OCI-LY7 (cell line): ENCODE results near the gene CAPNS1. TPM values are rescaled to one million over a fixed set of nuclear protein-coding genes. Genes with fewer than 3 reads are reported as not detected.

Experiments
- BruUV-seq: library from RNA; stranded (reverse); fragments of 400-500 nt; replicated peaks from 2 replicates; lab custom pipeline; 2021; lab: Mats Ljungman, UMichigan
- CTCF ChIA-PET: fragments of 300-600 bp; sonication (Branson Sonifier 250); formaldehyde crosslinking; loops from one replicate; lab custom pipeline; 2022; ENCODE audit warnings: antibody characterized with exemption; ENCODE audit not compliant: unreplicated experiment; lab: Charles Lee
- POLR2A ChIA-PET: fragments of 300-600 bp; sonication (Branson Sonifier 250); formaldehyde crosslinking; loops from one replicate; lab custom pipeline; 2022; ENCODE audit warnings: antibody characterized with exemption; lab: Charles Lee
- DNase-seq: peaks from one replicate; pipeline ENCODE4 v3.0.0-alpha.2; 2015; ENCODE audit warnings: low spot score
- H2AFZ ChIP-seq: fragments of 200-600 bp; sonication (generic), shearing (Covaris generic); 2 replicates; pipeline ENCODE4 v1.6.1; 2014; ENCODE audit warnings: mild to moderate bottlenecking, antibody characterized with exemption, low read length, moderate library complexity
- H3K27ac ChIP-seq: fragments of 200-600 bp; sonication (generic); 2 replicates; pipeline ENCODE4 v1.5.1; 2014; ENCODE audit warnings: mixed run types, low read depth, mild to moderate bottlenecking, moderate library complexity, low read length, inconsistent platforms; ENCODE audit not compliant: poor library complexity, severe bottlenecking
- H3K36me3 ChIP-seq: fragments of 200-600 bp; sonication (generic); 2 replicates; pipeline ENCODE4 v1.6.1; 2014; ENCODE audit warnings: mild to moderate bottlenecking, antibody characterized with exemption, low read length, moderate library complexity, mixed read lengths; ENCODE audit not compliant: insufficient read depth
- H3K4me1 ChIP-seq: fragments of 200-600 bp; sonication (generic); 2 replicates; pipeline ENCODE4 v1.5.1; 2014; ENCODE audit warnings: mild to moderate bottlenecking, low read length; ENCODE audit not compliant: insufficient read depth, poor library complexity, severe bottlenecking
- H3K4me2 ChIP-seq: fragments of 200-600 bp; sonication (generic); 2 replicates; pipeline ENCODE4 v1.6.1; 2014; ENCODE audit warnings: mild to moderate bottlenecking, low read length
- H3K4me3 ChIP-seq: fragments of 200-600 bp; sonication (generic); 2 replicates; pipeline ENCODE4 v1.5.1; 2014; ENCODE audit warnings: mild to moderate bottlenecking, low read depth, low read length; ENCODE audit not compliant: poor library complexity, severe bottlenecking
- H3K79me2 ChIP-seq: fragments of 200-600 bp; sonication (generic); 2 replicates; pipeline ENCODE4 v1.6.1; 2016; ENCODE audit warnings: low read depth, mild to moderate bottlenecking, low read length, moderate library complexity, mixed read lengths; ENCODE audit not compliant: insufficient read depth
- H3K9me2 ChIP-seq: fragments of 200-600 bp; sonication (generic); 2 replicates; pipeline ENCODE4 v1.6.1; 2016; ENCODE audit warnings: mild to moderate bottlenecking, low read length, mixed read lengths; ENCODE audit not compliant: insufficient read depth
- H3K9me3 ChIP-seq: fragments of 200-600 bp; sonication (generic); 2 replicates; pipeline ENCODE4 v1.6.1; 2014; ENCODE audit warnings: mild to moderate bottlenecking, mixed run types, low read length, mixed read lengths
- H4K20me1 ChIP-seq: fragments of 200-600 bp; sonication (generic); 2 replicates; pipeline ENCODE4 v1.6.1; 2014; ENCODE audit warnings: mild to moderate bottlenecking, antibody characterized with exemption, low read length, moderate library complexity, mixed read lengths; ENCODE audit not compliant: insufficient read depth
- EZH2phosphoT487 ChIP-seq: fragments of 200-600 bp; sonication (generic); IDR thresholded peaks from 2 replicates; pipeline ENCODE4 v1.6.1; 2018; ENCODE audit warnings: low read depth, borderline replicate concordance, mild to moderate bottlenecking, mixed run types, antibody characterized with exemption, low read length, moderate library complexity, mixed read lengths
- intact Hi-C: fragments of 100-400 bp; cut with micrococcal nuclease; formaldehyde crosslinking; loops from one replicate; pipeline ENCODE4 v1.10.0; 2022; ENCODE audit not compliant: unreplicated experiment
- total RNA-seq, 2 experiments: library from RNA; depleted of rRNA in 1 of 2; stranded (reverse); fragments of >200 nt in 1 of 2; shearing (Covaris generic) in 1 of 2; gene quantifications; 2 replicates each; pipeline ENCODE4 v1.2.3, GENCODE V29; 2014 to 2022
- TF ChIP-seq, protein P1 (sequence below): fragments of 200-600 bp; sonication (generic); conservative IDR thresholded peaks from 2 replicates; pipeline ENCODE4 v1.5.1; 2014; ENCODE audit warnings: mild to moderate bottlenecking, antibody characterized with exemption, low read length, moderate library complexity, mixed read lengths

Gene CAPNS1
- total RNA-seq, 2 experiments from 2014 or later = 166 to 339 TPM

GRCh38 chr19:36112678-36113077 is 27.2 kb upstream of the CAPNS1 start:
- Histone ChIP-seq H3K9me2 (no peaks in the 10 kb centered on the region), H4K20me1 (no peaks in the 10 kb centered on the region), H3K9me3 (no peaks in the 10 kb centered on the region), H3K4me3 (no peak overlapping the region), H3K4me1 (peaks cover 28% of the 10 kb centered on the region), H2AFZ (no peak overlapping the region), H3K36me3 (peaks cover 29% of the 10 kb centered on the region), H3K79me2 (peaks cover 13% of the 10 kb centered on the region; the same call in 1 of the 2 replicates), H3K4me2 (no peak overlapping the region), H3K27ac (no peak overlapping the region)
- DNase-seq = no peak
- intact Hi-C loops = no loop called here
- ChIA-PET POLR2A (no interaction called here), CTCF (no interaction called here)
- no peak for TF ChIP-seq EZH2phosphoT487
- no TSS peak for BruUV-seq

GRCh38 chr19:36113425-36113824 is 26.4 kb upstream of the CAPNS1 start:
- peaks cover 30% of the 10 kb centered on the region for H3K36me3 ChIP-seq
- no peaks in the 10 kb centered on the region for H3K9me2 ChIP-seq
- H3K27ac ChIP-seq = no peak overlapping the region
- no peaks in the 10 kb centered on the region for H3K9me3 ChIP-seq
- ChIA-PET CTCF (no interaction called here), POLR2A (no interaction called here)
- peaks cover 13% of the 10 kb centered on the region; the same call in 1 of the 2 replicates for H3K79me2 ChIP-seq
- peaks cover 28% of the 10 kb centered on the region for H3K4me1 ChIP-seq
- no peak for TF ChIP-seq EZH2phosphoT487
- TF ChIP-seq, protein P1, sequence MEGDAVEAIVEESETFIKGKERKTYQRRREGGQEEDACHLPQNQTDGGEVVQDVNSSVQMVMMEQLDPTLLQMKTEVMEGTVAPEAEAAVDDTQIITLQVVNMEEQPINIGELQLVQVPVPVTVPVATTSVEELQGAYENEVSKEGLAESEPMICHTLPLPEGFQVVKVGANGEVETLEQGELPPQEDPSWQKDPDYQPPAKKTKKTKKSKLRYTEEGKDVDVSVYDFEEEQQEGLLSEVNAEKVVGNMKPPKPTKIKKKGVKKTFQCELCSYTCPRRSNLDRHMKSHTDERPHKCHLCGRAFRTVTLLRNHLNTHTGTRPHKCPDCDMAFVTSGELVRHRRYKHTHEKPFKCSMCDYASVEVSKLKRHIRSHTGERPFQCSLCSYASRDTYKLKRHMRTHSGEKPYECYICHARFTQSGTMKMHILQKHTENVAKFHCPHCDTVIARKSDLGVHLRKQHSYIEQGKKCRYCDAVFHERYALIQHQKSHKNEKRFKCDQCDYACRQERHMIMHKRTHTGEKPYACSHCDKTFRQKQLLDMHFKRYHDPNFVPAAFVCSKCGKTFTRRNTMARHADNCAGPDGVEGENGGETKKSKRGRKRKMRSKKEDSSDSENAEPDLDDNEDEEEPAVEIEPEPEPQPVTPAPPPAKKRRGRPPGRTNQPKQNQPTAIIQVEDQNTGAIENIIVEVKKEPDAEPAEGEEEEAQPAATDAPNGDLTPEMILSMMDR = no peak
- no peak overlapping the region for H2AFZ ChIP-seq
- H3K4me2 ChIP-seq = peak overlapping the region; percentile 73
- no peaks in the 10 kb centered on the region for H4K20me1 ChIP-seq
- no peak for DNase-seq
- BruUV-seq = no TSS peak
- H3K4me3 ChIP-seq = peak overlapping the region; percentile 80
- intact Hi-C loops = no loop called here

- peak overlapping the region; percentile 39; the same call in 1 of the 2 replicates for H2AFZ ChIP-seq
- TSS peak; percentile 79 for BruUV-seq
- no peaks in the 10 kb centered on the region for H4K20me1 ChIP-seq
- peak; percentile 38 for DNase-seq
- H3K4me2 ChIP-seq = peak overlapping the region; percentile 73
- H3K9me3 ChIP-seq = no peaks in the 10 kb centered on the region
- TF ChIP-seq, protein P1 = 0 out of 2 replicates have a peak, but pooled peaks have one; percentile 21
- no peak for TF ChIP-seq EZH2phosphoT487
- peak overlapping the region; percentile 68 for H3K27ac ChIP-seq
- H3K79me2 ChIP-seq = peaks cover 13% of the 10 kb centered on the region; the same call in 1 of the 2 replicates
- intact Hi-C loops = loop anchor here (2.0 kb wide), 1 partner anchor 59 kb away; the partner anchor contains the start of genes THAP8 and WDR62
- peak overlapping the region; percentile 80 for H3K4me3 ChIP-seq
- H3K4me1 ChIP-seq = peaks cover 28% of the 10 kb centered on the region
- ChIA-PET POLR2A (interaction anchor here (0.6 kb wide), 1 partner anchor 281 kb away, joined by 3 read pairs; no protein-coding TSS in a partner anchor), CTCF (no interaction called here)
- peaks cover 34% of the 10 kb centered on the region for H3K36me3 ChIP-seq
- H3K9me2 ChIP-seq = no peaks in the 10 kb centered on the region
Observed at GRCh38 chr19:36113894-36114720, 25.8 kb upstream of the CAPNS1 start.
